Mucosa of rectum (tissue), 2 donors: ENCODE results near the gene POMGNT2.

ENCODE experiments used
- H3K27ac ChIP-seq, 2 donors: one replicate each; pipeline ENCODE4 v1.7.0; 2013; ENCODE audit warnings: inconsistent platforms in 2 of 2, low read depth in 2 of 2, low read length in 2 of 2
- H3K27me3 ChIP-seq, 2 donors: one replicate each; pipeline ENCODE4 v1.7.0; 2013; ENCODE audit warnings: low read length in 2 of 2; ENCODE audit not compliant: control insufficient read depth in 2 of 2, insufficient read depth in 2 of 2
- H3K36me3 ChIP-seq, 2 donors: one replicate each; pipeline ENCODE4 v1.7.0; 2013; ENCODE audit warnings: low read length in 2 of 2; ENCODE audit not compliant: control insufficient read depth in 2 of 2, insufficient read depth in 2 of 2
- H3K4me1 ChIP-seq, 2 donors: one replicate each; pipeline ENCODE4 v1.7.0; 2013; ENCODE audit warnings: low read length in 2 of 2, mild to moderate bottlenecking in 1 of 2; ENCODE audit not compliant: control insufficient read depth in 2 of 2, insufficient read depth in 2 of 2
- H3K4me3 ChIP-seq, 2 donors: one replicate each; pipeline ENCODE4 v1.7.0; 2013; ENCODE audit warnings: low read length in 2 of 2
- H3K9ac ChIP-seq, 2 donors: one replicate each; pipeline ENCODE4 v1.7.0; 2013; ENCODE audit warnings: low read length in 2 of 2, low read depth in 1 of 2, mild to moderate bottlenecking in 1 of 2
- H3K9me3 ChIP-seq, 2 donors: one replicate each; pipeline ENCODE4 v1.7.0; 2013; ENCODE audit warnings: low read length in 2 of 2; ENCODE audit not compliant: control insufficient read depth in 2 of 2
- donor health status: healthy.
- donor health status: Normal muscosa, but diverticular disease.

POMGNT2 gene

DNA sequence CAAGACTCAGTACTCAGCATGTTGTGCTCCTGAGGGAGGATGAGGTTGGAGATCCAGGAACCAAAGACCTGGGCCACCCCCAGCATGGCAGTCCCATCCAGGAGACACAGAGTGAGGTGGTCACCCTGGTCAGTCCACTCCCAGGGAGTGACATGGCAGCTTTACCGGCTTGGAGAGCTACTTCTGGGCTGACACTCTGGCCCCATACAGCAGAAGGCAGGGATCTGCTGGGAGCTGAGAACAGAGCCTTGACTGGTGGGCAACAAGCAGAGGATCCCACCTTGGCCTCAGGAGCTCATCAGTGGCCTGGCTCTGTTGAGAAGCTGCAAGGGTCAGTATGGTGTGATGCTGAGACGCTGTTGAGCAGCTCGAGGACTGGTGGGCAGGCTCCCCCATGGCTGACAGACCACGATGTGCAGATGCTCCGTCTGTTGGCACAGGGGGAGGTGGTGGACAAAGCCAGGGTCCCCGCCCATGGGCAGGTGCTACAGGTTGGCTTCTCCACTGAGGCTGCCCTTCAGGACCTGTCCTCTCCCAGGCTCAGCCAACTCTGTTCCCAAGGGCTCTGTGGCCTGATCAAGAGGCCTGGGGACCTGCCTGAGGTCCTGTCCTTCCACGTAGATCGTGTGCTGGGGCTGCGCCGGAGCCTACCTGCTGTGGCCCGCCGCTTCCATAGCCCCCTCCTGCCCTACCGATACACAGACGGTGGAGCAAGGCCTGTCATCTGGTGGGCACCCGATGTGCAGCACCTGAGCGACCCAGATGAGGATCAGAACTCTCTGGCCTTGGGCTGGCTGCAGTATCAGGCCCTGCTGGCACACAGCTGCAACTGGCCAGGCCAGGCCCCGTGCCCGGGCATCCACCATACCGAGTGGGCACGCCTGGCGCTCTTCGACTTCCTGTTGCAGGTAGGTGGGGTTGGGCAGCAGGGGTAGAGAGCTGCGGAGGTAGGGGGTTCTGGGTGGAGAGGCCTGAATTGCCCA lies 72.9 kb downstream of the POMGNT2 start:
- Histone ChIP-seq H3K27ac (no peak overlapping the region), H3K36me3 (no peaks in the 10 kb centered on the region), H3K27me3 (no peaks in the 10 kb centered on the region), H3K9ac (no peak overlapping the region), H3K9me3 (no peaks in the 10 kb centered on the region), H3K4me3 (no peak overlapping the region), H3K4me1 (peaks cover 0 to 4% of the 10 kb centered on the region in 2 donors)

DNA sequence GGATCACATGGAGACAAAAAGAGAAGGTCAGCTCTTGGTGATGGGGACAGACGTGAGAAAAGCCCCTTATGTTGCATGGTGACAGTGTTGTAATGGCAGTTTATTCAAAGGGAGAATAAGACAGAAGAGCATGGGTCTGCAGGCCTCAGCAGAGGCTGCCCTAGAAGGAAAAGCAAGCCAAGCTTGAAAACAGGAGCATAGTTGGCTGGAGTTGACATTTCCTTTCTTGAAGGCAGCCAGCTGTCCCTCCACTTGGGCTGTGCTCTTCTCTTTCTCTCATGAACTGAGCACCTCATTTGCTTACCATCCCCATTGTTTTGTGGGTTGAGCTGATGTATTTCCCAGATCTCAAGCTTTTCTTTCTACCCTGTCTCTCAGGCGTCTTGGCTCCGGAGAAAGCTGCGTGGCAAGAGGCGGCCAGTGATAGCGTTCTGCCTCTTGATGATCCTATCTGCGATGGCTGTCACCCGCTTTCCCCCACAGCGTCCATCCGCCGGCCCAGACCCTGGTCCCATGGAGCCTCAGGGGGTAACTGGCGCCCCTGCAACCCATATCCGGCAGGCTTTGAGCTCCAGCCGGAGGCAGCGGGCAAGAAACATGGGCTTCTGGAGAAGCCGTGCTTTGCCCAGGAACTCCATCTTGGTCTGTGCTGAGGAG lies 73.9 kb downstream of the POMGNT2 start:
- peaks cover 0 to 4% of the 10 kb centered on the region in 2 donors for H3K4me1 ChIP-seq
- H3K9me3 ChIP-seq, result no peaks in the 10 kb centered on the region
- no peak overlapping the region for H3K9ac ChIP-seq
- no peak overlapping the region for H3K4me3 ChIP-seq
- no peaks in the 10 kb centered on the region for H3K27me3 ChIP-seq
- no peak overlapping the region for H3K27ac ChIP-seq
- H3K36me3 ChIP-seq, result no peaks in the 10 kb centered on the region

DNA sequence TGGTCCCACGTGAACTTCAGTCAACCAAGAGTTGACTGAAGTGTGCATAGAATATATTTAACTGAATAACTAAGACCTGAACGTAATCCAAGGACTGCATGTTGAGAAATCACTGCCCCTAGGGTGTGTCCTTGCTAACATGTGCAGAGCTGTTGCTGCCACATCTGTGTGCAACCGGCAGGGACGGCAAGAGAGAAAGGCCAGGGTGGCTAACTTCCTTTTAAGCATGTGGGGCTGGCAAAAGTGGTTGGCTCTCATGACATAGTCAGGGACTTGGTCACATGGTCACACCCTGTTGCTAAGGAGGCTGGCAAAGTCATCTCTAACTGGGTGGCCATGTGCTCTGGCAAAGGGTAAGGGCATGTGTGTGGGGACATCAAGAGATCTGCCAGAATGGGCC lies 74.4 kb downstream of the POMGNT2 start:
- no peak overlapping the region for H3K27ac ChIP-seq

DNA sequence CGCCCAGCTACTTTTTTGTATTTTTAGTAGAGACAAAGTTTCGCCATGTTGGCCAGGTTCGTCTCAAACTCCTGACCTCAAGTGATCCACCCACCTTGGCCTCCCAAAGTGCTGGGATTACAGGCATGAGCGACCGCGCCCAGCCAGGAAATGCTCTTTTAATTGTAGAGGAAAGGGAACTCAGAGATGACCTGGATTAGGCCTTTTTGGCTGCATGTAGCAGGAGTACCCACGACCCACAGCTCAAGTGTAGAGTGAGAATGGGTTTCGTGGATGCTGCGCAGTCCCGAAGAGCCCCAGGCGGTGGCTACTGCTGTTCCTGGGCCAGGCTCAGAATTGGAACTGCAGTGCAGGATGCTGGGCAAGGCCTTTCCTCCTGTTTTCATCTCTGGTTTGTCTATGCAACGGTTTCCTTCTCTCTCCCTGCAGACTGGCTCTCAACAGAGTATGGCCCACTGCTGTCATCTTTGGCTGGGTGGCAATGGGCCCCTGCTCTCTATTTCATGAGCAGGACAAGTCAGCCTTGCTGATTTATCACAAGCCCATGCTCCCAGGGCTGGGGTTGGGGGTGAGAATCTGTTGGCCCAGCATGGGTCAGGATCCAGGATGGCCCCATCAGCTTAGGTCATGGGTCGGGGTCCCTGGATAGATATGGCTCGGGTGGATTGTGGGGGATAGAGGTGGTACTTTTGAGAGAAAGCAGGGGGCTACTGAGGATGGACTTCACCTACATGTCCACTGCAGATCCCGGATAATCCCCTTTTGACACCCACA lies 75.5 kb downstream of the POMGNT2 start:
- H3K4me3 ChIP-seq, result no peak overlapping the region
- H3K4me1 ChIP-seq, result peaks cover 0 to 4% of the 10 kb centered on the region in 2 donors
- H3K27ac ChIP-seq, result no peak overlapping the region
- no peaks in the 10 kb centered on the region for H3K27me3 ChIP-seq
- H3K9me3 ChIP-seq, result no peaks in the 10 kb centered on the region
- H3K9ac ChIP-seq, result no peak overlapping the region
- H3K36me3 ChIP-seq, result no peaks in the 10 kb centered on the region

More for the DNA sequence above, 74.4 kb downstream of the POMGNT2 start:
- no peaks in the 10 kb centered on the region for H3K9me3 ChIP-seq
- H3K27me3 ChIP-seq, result no peaks in the 10 kb centered on the region
- H3K4me3 ChIP-seq, result no peak overlapping the region
- H3K36me3 ChIP-seq, result no peaks in the 10 kb centered on the region
- H3K9ac ChIP-seq, result no peak overlapping the region
- H3K4me1 ChIP-seq, result peaks cover 0 to 4% of the 10 kb centered on the region in 2 donors
